ENCODE measurements around the gene DIAPH3. TPM values are rescaled to one million over a fixed set of nuclear protein-coding genes. Genes with fewer than 3 reads are reported as not detected.

DIAPH3 gene
- total RNA-seq, 2 donors from 2014 or later = 0.27 to 2.4 TPM

- no peaks in the 10 kb centered on the region for H3K9me3 ChIP-seq
- H3K4me1 ChIP-seq (replicated peaks) = no peaks in the 10 kb centered on the region
- no peak for DNase-seq (ENCODE audit: low spot score)
- no peaks in the 10 kb centered on the region for H3K27me3 ChIP-seq (replicated peaks; ENCODE audit: insufficient read depth)
- WGBS = 100% methylated on average over 1 of the region's 1 CpG
- no peaks in the 10 kb centered on the region for H3K36me3 ChIP-seq
- TF ChIP-seq CTCF (IDR thresholded peaks at IDR 0.05) (no peak), POLR2AphosphoS5 (IDR thresholded peaks at IDR 0.05) (no peak), POLR2A (IDR thresholded peaks at IDR 0.05) (no peak)
- H3K27ac ChIP-seq = no peak overlapping the region
- no peak overlapping the region for H3K4me3 ChIP-seq
- intact Hi-C loops (cut with DNase I) = no loop called here
These were observed 489.1 kb downstream of the DIAPH3 start for GRCh38 chr13:59674616-59675015.

GRCh38 chr13:59673286-59673685, 490.4 kb downstream of the DIAPH3 start:
- no peak overlapping the region for H3K4me3 ChIP-seq
- DNase-seq (ENCODE audit: low spot score) = no peak
- H3K27ac ChIP-seq = no peak overlapping the region
- no peaks in the 10 kb centered on the region for H3K4me1 ChIP-seq (replicated peaks)
- H3K27me3 ChIP-seq (replicated peaks; ENCODE audit: insufficient read depth) = no peaks in the 10 kb centered on the region
- 94% methylated on average over 1 of the region's 1 CpG for WGBS
- H3K36me3 ChIP-seq = no peaks in the 10 kb centered on the region
- intact Hi-C loops (cut with DNase I) = no loop called here
- TF ChIP-seq CTCF (IDR thresholded peaks at IDR 0.05) = no peak
- TF ChIP-seq POLR2AphosphoS5 (IDR thresholded peaks at IDR 0.05) = no peak
- TF ChIP-seq POLR2A (IDR thresholded peaks at IDR 0.05) = no peak
- H3K9me3 ChIP-seq = no peaks in the 10 kb centered on the region

GRCh38 chr13:59672445-59672844, 491.3 kb downstream of the DIAPH3 start:
- H3K9me3 ChIP-seq = no peaks in the 10 kb centered on the region
- no peak for TF ChIP-seq POLR2A (IDR thresholded peaks at IDR 0.05)
- no peak for TF ChIP-seq POLR2AphosphoS5 (IDR thresholded peaks at IDR 0.05)
- no peak for TF ChIP-seq CTCF (IDR thresholded peaks at IDR 0.05)
- no peak overlapping the region for H3K4me3 ChIP-seq
- no peaks in the 10 kb centered on the region for H3K36me3 ChIP-seq
- no peak for DNase-seq (ENCODE audit: low spot score)
- H3K4me1 ChIP-seq (replicated peaks) = no peaks in the 10 kb centered on the region
- no peaks in the 10 kb centered on the region for H3K27me3 ChIP-seq (replicated peaks; ENCODE audit: insufficient read depth)
- intact Hi-C loops (cut with DNase I) = no loop called here
- H3K27ac ChIP-seq = no peak overlapping the region
- 91% methylated on average over 4 of the region's 4 CpGs for whole genome bisulfite sequencing

- WGBS = 86% methylated on average over 2 of the region's 2 CpGs
- no peak for TF ChIP-seq CTCF (IDR thresholded peaks at IDR 0.05)
- TF ChIP-seq POLR2A (IDR thresholded peaks at IDR 0.05) = no peak
- TF ChIP-seq POLR2AphosphoS5 (IDR thresholded peaks at IDR 0.05) = no peak
- intact Hi-C loops (cut with DNase I) = no loop called here
- Histone ChIP-seq H3K9me3 (no peaks in the 10 kb centered on the region), H3K36me3 (no peaks in the 10 kb centered on the region), H3K27me3 (replicated peaks; ENCODE audit: insufficient read depth) (no peaks in the 10 kb centered on the region), H3K27ac (no peak overlapping the region), H3K4me1 (replicated peaks) (no peaks in the 10 kb centered on the region), H3K4me3 (no peak overlapping the region)
- no peak for DNase-seq (ENCODE audit: low spot score)
These were observed 491.8 kb downstream of the DIAPH3 start for GRCh38 chr13:59671881-59672280.

- no peak for DNase-seq (ENCODE audit: low spot score)
- WGBS = 41% methylated on average over 7 of the region's 7 CpGs
- no peaks in the 10 kb centered on the region for H3K4me1 ChIP-seq (replicated peaks)
- no peaks in the 10 kb centered on the region for H3K9me3 ChIP-seq
- H3K36me3 ChIP-seq = no peaks in the 10 kb centered on the region
- H3K27me3 ChIP-seq (replicated peaks; ENCODE audit: insufficient read depth) = no peaks in the 10 kb centered on the region
- no peak overlapping the region for H3K4me3 ChIP-seq
- H3K27ac ChIP-seq = no peak overlapping the region
- intact Hi-C loops (cut with DNase I) = no loop called here
- TF ChIP-seq CTCF (IDR thresholded peaks at IDR 0.05) (no peak), POLR2A (IDR thresholded peaks at IDR 0.05) (no peak), POLR2AphosphoS5 (IDR thresholded peaks at IDR 0.05) (no peak)
These were observed 497.2 kb downstream of the DIAPH3 start for GRCh38 chr13:59666504-59666903.

All from prostate gland (tissue), 2 donors.